ENCODE results near the gene DCLRE1A. TPM values are rescaled to one million over a fixed set of nuclear protein-coding genes. Genes with fewer than 3 reads are reported as not detected.

DCLRE1A gene
- total RNA-seq, result 6.6 TPM
- 1 to 10 TPM; 4.4 to 5.7 (median 5.4) TPM for polyA plus RNA-seq (ENCODE audit: insufficient read depth in 1 of 8, insufficient read length in 8 of 8, low replicate concordance in 1 of 8)
- long read RNA-seq, donor 1, result 0 reads
- long read RNA-seq, donor 2, result 0 reads
- long read RNA-seq, donor 3, result 0 reads
- long read RNA-seq, donor 4, result 0 reads
- long read RNA-seq, donor 5, result 0 reads
- long read RNA-seq, donor 6, result 0 reads
- long read RNA-seq, donor 7, full-length matches to known transcripts, result 1 of 1 reads
- long read RNA-seq, donor 7, partial matches to known transcripts, result 0 of 1 reads
- long read RNA-seq, donor 7, other reads (novel, unspliced or antisense), result 0 of 1 reads
- long read RNA-seq, donor 8, result 0 reads
- long read RNA-seq, donor 9, result 0 reads
- long read RNA-seq, donor 10, full-length matches to known transcripts, result 1 of 1 reads
- long read RNA-seq, donor 10, partial matches to known transcripts, result 0 of 1 reads
- long read RNA-seq, donor 10, other reads (novel, unspliced or antisense), result 0 of 1 reads
- long read RNA-seq, donor 11, result 0 reads

- Histone ChIP-seq H3K4me1 (ENCODE audit: control insufficient read depth, insufficient read depth, low read length) (peaks cover 5% of the 10 kb centered on the region), H3K9me3 (replicated peaks; ENCODE audit: control insufficient read depth, low read depth, low read length) (no peaks in the 10 kb centered on the region), H3K4me3 (ENCODE audit: low read length) (peak within 1 kb of the TSS; percentile 90), H3K27ac (ENCODE audit: low read length) (peak within 1 kb of the TSS; percentile 94), H3K36me3 (ENCODE audit: control insufficient read depth, insufficient read depth, low read length) (peaks cover 2% of the 10 kb centered on the region), H3K27me3 (ENCODE audit: control insufficient read depth, insufficient read depth, low read length) (no peaks in the 10 kb centered on the region)
- 0% methylated on average over 23 of the region's 39 CpGs for WGBS (ENCODE audit: insufficient coverage)
- peak; percentile 92 for DNase-seq
These were observed at the start of gene DCLRE1A, which contains the start of gene NHLRC2 for GRCh38 chr10:113854013-113854760. Gene DCLRE1A (minus strand): TSS chr10:113854082. CDS start chr10:113853182, 900 bp downstream. Gene NHLRC2 (plus strand): TSS chr10:113854661. CDS start chr10:113854873, 212 bp downstream.

GRCh38 chr10:113899952-113900598 is 46.2 kb upstream of the DCLRE1A start:
- Histone ChIP-seq H3K9me3 (replicated peaks; ENCODE audit: control insufficient read depth, low read depth, low read length) (no peaks in the 10 kb centered on the region), H3K4me3 (ENCODE audit: low read length) (no peak overlapping the region), H3K27me3 (ENCODE audit: control insufficient read depth, insufficient read depth, low read length) (no peaks in the 10 kb centered on the region), H3K36me3 (ENCODE audit: control insufficient read depth, insufficient read depth, low read length) (peaks cover 19% of the 10 kb centered on the region), H3K27ac (ENCODE audit: low read length) (no peak overlapping the region), H3K4me1 (ENCODE audit: control insufficient read depth, insufficient read depth, low read length) (no peaks in the 10 kb centered on the region)
- 100% methylated on average over 1 of the region's 2 CpGs for WGBS (ENCODE audit: insufficient coverage)
- DNase-seq, result no peak

- H3K27ac ChIP-seq (ENCODE audit: low read length), result no peak overlapping the region
- no peaks in the 10 kb centered on the region for H3K9me3 ChIP-seq (replicated peaks; ENCODE audit: control insufficient read depth, low read depth, low read length)
- WGBS (ENCODE audit: insufficient coverage), result 96% methylated on average over 4 of the region's 6 CpGs
- peaks cover 19% of the 10 kb centered on the region for H3K36me3 ChIP-seq (ENCODE audit: control insufficient read depth, insufficient read depth, low read length)
- no peak overlapping the region for H3K4me3 ChIP-seq (ENCODE audit: low read length)
- DNase-seq, result no peak
- H3K4me1 ChIP-seq (ENCODE audit: control insufficient read depth, insufficient read depth, low read length), result no peaks in the 10 kb centered on the region
- H3K27me3 ChIP-seq (ENCODE audit: control insufficient read depth, insufficient read depth, low read length), result no peaks in the 10 kb centered on the region
These were observed 44.1 kb upstream of the DCLRE1A start for GRCh38 chr10:113897693-113898618.

- no peak overlapping the region for H3K4me3 ChIP-seq (ENCODE audit: low read length)
- H3K4me1 ChIP-seq (ENCODE audit: control insufficient read depth, insufficient read depth, low read length), result no peaks in the 10 kb centered on the region
- H3K9me3 ChIP-seq (replicated peaks; ENCODE audit: control insufficient read depth, low read depth, low read length), result no peaks in the 10 kb centered on the region
- no peaks in the 10 kb centered on the region for H3K27me3 ChIP-seq (ENCODE audit: control insufficient read depth, insufficient read depth, low read length)
- peaks cover 10% of the 10 kb centered on the region for H3K36me3 ChIP-seq (ENCODE audit: control insufficient read depth, insufficient read depth, low read length)
- no peak for DNase-seq
- no peak overlapping the region for H3K27ac ChIP-seq (ENCODE audit: low read length)
These were observed 41.1 kb upstream of the DCLRE1A start for GRCh38 chr10:113895018-113895417.

GRCh38 chr10:113894581-113894980 is 40.7 kb upstream of the DCLRE1A start:
- Histone ChIP-seq H3K27ac (ENCODE audit: low read length) (no peak overlapping the region), H3K27me3 (ENCODE audit: control insufficient read depth, insufficient read depth, low read length) (no peaks in the 10 kb centered on the region), H3K9me3 (replicated peaks; ENCODE audit: control insufficient read depth, low read depth, low read length) (no peaks in the 10 kb centered on the region), H3K36me3 (ENCODE audit: control insufficient read depth, insufficient read depth, low read length) (peaks cover 9% of the 10 kb centered on the region), H3K4me3 (ENCODE audit: low read length) (no peak overlapping the region), H3K4me1 (ENCODE audit: control insufficient read depth, insufficient read depth, low read length) (no peaks in the 10 kb centered on the region)
- WGBS (ENCODE audit: insufficient coverage), result no CpG with 5 or more reads among the region's 1 CpG
- no peak for DNase-seq

GRCh38 chr10:113893570-113893969 is 39.7 kb upstream of the DCLRE1A start:
- WGBS (ENCODE audit: insufficient coverage), result no CpG with 5 or more reads among the region's 2 CpGs
- Histone ChIP-seq H3K4me3 (ENCODE audit: low read length) (no peak overlapping the region), H3K9me3 (replicated peaks; ENCODE audit: control insufficient read depth, low read depth, low read length) (no peaks in the 10 kb centered on the region), H3K27me3 (ENCODE audit: control insufficient read depth, insufficient read depth, low read length) (no peaks in the 10 kb centered on the region), H3K4me1 (ENCODE audit: control insufficient read depth, insufficient read depth, low read length) (no peaks in the 10 kb centered on the region), H3K36me3 (ENCODE audit: control insufficient read depth, insufficient read depth, low read length) (peaks cover 9% of the 10 kb centered on the region), H3K27ac (ENCODE audit: low read length) (no peak overlapping the region)
- DNase-seq, result no peak

- Histone ChIP-seq H3K4me1 (ENCODE audit: control insufficient read depth, insufficient read depth, low read length) (no peaks in the 10 kb centered on the region), H3K9me3 (replicated peaks; ENCODE audit: control insufficient read depth, low read depth, low read length) (no peaks in the 10 kb centered on the region), H3K27ac (ENCODE audit: low read length) (no peak overlapping the region), H3K4me3 (ENCODE audit: low read length) (no peak overlapping the region), H3K27me3 (ENCODE audit: control insufficient read depth, insufficient read depth, low read length) (no peaks in the 10 kb centered on the region), H3K36me3 (ENCODE audit: control insufficient read depth, insufficient read depth, low read length) (peaks cover 8% of the 10 kb centered on the region)
- no peak for DNase-seq
- WGBS (ENCODE audit: insufficient coverage), result 100% methylated on average over 1 of the region's 3 CpGs
These were observed 37.6 kb upstream of the DCLRE1A start for GRCh38 chr10:113891476-113891875.

GRCh38 chr10:113890769-113891168 is 36.9 kb upstream of the DCLRE1A start:
- no peak overlapping the region for H3K27ac ChIP-seq (ENCODE audit: low read length)
- H3K36me3 ChIP-seq (ENCODE audit: control insufficient read depth, insufficient read depth, low read length), result peaks cover 10% of the 10 kb centered on the region
- no peaks in the 10 kb centered on the region for H3K9me3 ChIP-seq (replicated peaks; ENCODE audit: control insufficient read depth, low read depth, low read length)
- no peak overlapping the region for H3K4me3 ChIP-seq (ENCODE audit: low read length)
- WGBS (ENCODE audit: insufficient coverage), result no CpG with 5 or more reads among the region's 4 CpGs
- no peaks in the 10 kb centered on the region for H3K4me1 ChIP-seq (ENCODE audit: control insufficient read depth, insufficient read depth, low read length)
- DNase-seq, result no peak
- no peaks in the 10 kb centered on the region for H3K27me3 ChIP-seq (ENCODE audit: control insufficient read depth, insufficient read depth, low read length)

- DNase-seq, result no peak
- Histone ChIP-seq H3K36me3 (ENCODE audit: control insufficient read depth, insufficient read depth, low read length) (peaks cover 10% of the 10 kb centered on the region), H3K4me3 (ENCODE audit: low read length) (no peak overlapping the region), H3K27me3 (ENCODE audit: control insufficient read depth, insufficient read depth, low read length) (no peaks in the 10 kb centered on the region), H3K4me1 (ENCODE audit: control insufficient read depth, insufficient read depth, low read length) (no peaks in the 10 kb centered on the region), H3K9me3 (replicated peaks; ENCODE audit: control insufficient read depth, low read depth, low read length) (no peaks in the 10 kb centered on the region), H3K27ac (ENCODE audit: low read length) (no peak overlapping the region)
- WGBS (ENCODE audit: insufficient coverage), result 50% methylated on average over 1 of the region's 2 CpGs
These were observed 36.0 kb upstream of the DCLRE1A start for GRCh38 chr10:113889911-113890310.
